IPS-18c (cell line): ENCODE results near the gene TMEM139.
A peak's percentile ranks its signal among the peaks of the same experiment; 100 is the strongest.
"Not testable (repeated sequence)": the region's sequence is repeated elsewhere in the genome, so short reads cannot be mapped to it uniquely, and the experiment has no call there.

Source experiments
- H3K4me3 ChIP-seq: 2 replicates; pipeline ENCODE4 v1.7.0; 2013; ENCODE audit warnings: low read depth, mild to moderate bottlenecking, low read length, moderate library complexity; ENCODE audit not compliant: insufficient read depth
- H3K9me3 ChIP-seq: one replicate; pipeline ENCODE4 v1.6.1; 2013; ENCODE audit warnings: mild to moderate bottlenecking, low read length, moderate library complexity; ENCODE audit not compliant: control insufficient read depth, insufficient read depth

The TMEM139 gene

GRCh38 chr7:143281529-143281928 lies 3.2 kb upstream of the TMEM139 start:
- H3K9me3 ChIP-seq = no peaks in the 10 kb centered on the region
- H3K4me3 ChIP-seq = no peak overlapping the region

GRCh38 chr7:143282124-143282523 lies 2.6 kb upstream of the TMEM139 start:
- no peak overlapping the region for H3K4me3 ChIP-seq
- H3K9me3 ChIP-seq = no peaks in the 10 kb centered on the region

GRCh38 chr7:143283381-143283780 lies 1.4 kb upstream of the TMEM139 start:
- Histone ChIP-seq H3K9me3 (peaks cover 4% of the 10 kb centered on the region), H3K4me3 (peak overlapping the region; percentile 16; the same call in 1 of the 2 replicates)

GRCh38 chr7:143285470-143285778 lies 666 bp downstream of the TMEM139 start:
- Histone ChIP-seq H3K9me3 (peaks cover 6% of the 10 kb centered on the region), H3K4me3 (peak overlapping the region; percentile 43; the same call in 1 of the 2 replicates)

GRCh38 chr7:143285806-143286521 lies 1.2 kb downstream of the TMEM139 start:
- H3K9me3 ChIP-seq = peaks cover 6% of the 10 kb centered on the region
- no peak overlapping the region for H3K4me3 ChIP-seq

GRCh38 chr7:143286522-143286890 lies 1.7 kb downstream of the TMEM139 start:
- H3K4me3 ChIP-seq = no peak overlapping the region
- peaks cover 6% of the 10 kb centered on the region for H3K9me3 ChIP-seq

GRCh38 chr7:143287339-143287934 lies 2.7 kb downstream of the TMEM139 start:
- peaks cover 6% of the 10 kb centered on the region for H3K9me3 ChIP-seq
- H3K4me3 ChIP-seq = peak overlapping the region; percentile 20; the same call in 1 of the 2 replicates

- H3K4me3 ChIP-seq = peak within 1 kb of the TSS; percentile 95
- H3K9me3 ChIP-seq = peaks cover 6% of the 10 kb centered on the region
These were observed 3.4 kb downstream of the TMEM139 start, which contains the start of gene CASP2 for GRCh38 chr7:143287935-143288826. Gene CASP2 (plus strand): TSS chr7:143288351. CDS start chr7:143288456, 105 bp downstream.

- peaks cover 6% of the 10 kb centered on the region for H3K9me3 ChIP-seq
These were observed 4.1 kb downstream of the TMEM139 start for GRCh38 chr7:143288836-143289235.

GRCh38 chr7:143289421-143289820 lies 4.7 kb downstream of the TMEM139 start:
- Histone ChIP-seq H3K9me3 (peaks cover 6% of the 10 kb centered on the region), H3K4me3 (peak overlapping the region; percentile 95)

More at GRCh38 chr7:143288836-143289235, 4.1 kb downstream of the TMEM139 start:
- H3K4me3 ChIP-seq = peak overlapping the region; percentile 95

GRCh38 chr7:143289888-143290287 lies 5.1 kb downstream of the TMEM139 start:
- not testable (repeated sequence) for H3K4me3 ChIP-seq, H3K9me3 ChIP-seq

- Histone ChIP-seq H3K4me3 (no peak overlapping the region), H3K9me3 (peaks cover 6% of the 10 kb centered on the region)
These were observed 5.5 kb downstream of the TMEM139 start for GRCh38 chr7:143290293-143290692.

GRCh38 chr7:143292876-143293275 lies 8.1 kb downstream of the TMEM139 start:
- Histone ChIP-seq H3K9me3 (peaks cover 3% of the 10 kb centered on the region), H3K4me3 (no peak overlapping the region)

- H3K4me3 ChIP-seq = no peak overlapping the region
- no peaks in the 10 kb centered on the region for H3K9me3 ChIP-seq
These were observed 11.1 kb downstream of the TMEM139 start for GRCh38 chr7:143295870-143296269.

GRCh38 chr7:143296686-143297085 lies 11.9 kb downstream of the TMEM139 start:
- no peaks in the 10 kb centered on the region for H3K9me3 ChIP-seq
- no peak overlapping the region for H3K4me3 ChIP-seq

- no peak overlapping the region for H3K4me3 ChIP-seq
- H3K9me3 ChIP-seq = no peaks in the 10 kb centered on the region
These were observed 14.6 kb downstream of the TMEM139 start for GRCh38 chr7:143299346-143299745.

- no peaks in the 10 kb centered on the region for H3K9me3 ChIP-seq
These were observed 15.1 kb downstream of the TMEM139 start for GRCh38 chr7:143299840-143300239.

More at GRCh38 chr7:143299840-143300239, 15.1 kb downstream of the TMEM139 start:
- H3K4me3 ChIP-seq = no peak overlapping the region
